Spleen (tissue), 11 donors: ENCODE results near the gene RETNLB. TPM values are rescaled to one million over a fixed set of nuclear protein-coding genes. Genes with fewer than 3 reads are reported as not detected.

Source experiments
- DNase-seq: peaks from one replicate; pipeline ENCODE4 v3.0.0-alpha.2; 2020
- H3K27ac ChIP-seq, 8 donors: fragments of 200-600 bp; sonication (generic) in 7 of 8; 1 replicate in 4 of 8; 2 replicates in 4 of 8; pipeline versions ENCODE4 v1.5.0 to v1.8.0; 2016 to 2021; ENCODE audit warnings: inconsistent platforms in 4 of 8, mild to moderate bottlenecking in 4 of 8, moderate library complexity in 1 of 8
- H3K27me3 ChIP-seq, 7 donors: fragments of 200-600 bp; sonication (generic) in 6 of 7; replicated peaks in 1 of 7; 1 replicate in 4 of 7; 2 replicates in 3 of 7; pipeline versions ENCODE4 v1.5.0 to v1.8.0; 2016 to 2021; ENCODE audit warnings: inconsistent platforms in 3 of 7, mild to moderate bottlenecking in 1 of 7
- H3K36me3 ChIP-seq, 6 donors: fragments of 200-600 bp; sonication (generic) in 5 of 6; 1 replicate in 4 of 6; 2 replicates in 2 of 6; pipeline versions ENCODE4 v1.5.0 to v1.8.0; 2016 to 2021; ENCODE audit warnings: inconsistent platforms in 2 of 6
- H3K4me1 ChIP-seq, 6 donors: fragments of 200-600 bp; sonication (generic) in 5 of 6; 1 replicate in 3 of 6; 2 replicates in 3 of 6; pipeline versions ENCODE4 v1.5.0 to v1.8.0; 2016 to 2021; ENCODE audit warnings: inconsistent platforms in 3 of 6
- H3K4me3 ChIP-seq, 8 donors: fragments of 200-600 bp; sonication (generic) in 7 of 8; 1 replicate in 4 of 8; 2 replicates in 4 of 8; pipeline versions ENCODE4 v1.5.0 to v1.8.0; 2016 to 2021; ENCODE audit warnings: inconsistent platforms in 4 of 8, mild to moderate bottlenecking in 4 of 8, moderate library complexity in 2 of 8
- H3K9me3 ChIP-seq, 8 donors: fragments of 200-600 bp; sonication (generic) in 7 of 8; 1 replicate in 4 of 8; 2 replicates in 4 of 8; pipeline versions ENCODE4 v1.5.0 to v1.8.0; 2016 to 2021; ENCODE audit warnings: inconsistent platforms in 4 of 8
- CTCF ChIP-seq, 11 experiments: fragments of 200-600 bp in 7 of 11; fragments of 450-650 bp in 4 of 11; sonication (generic) in 4 of 11; IDR thresholded peaks in 8 of 11; conservative IDR thresholded peaks in 3 of 11; 1 replicate in 7 of 11; 2 replicates in 4 of 11; pipeline versions ENCODE4 v1.4.0 to v1.8.0; 2016 to 2021; ENCODE audit warnings: antibody characterized with exemption in 11 of 11, inconsistent platforms in 4 of 11, mild to moderate bottlenecking in 1 of 11
- POLR2A ChIP-seq, 3 donors: fragments of 450-650 bp; IDR thresholded peaks; one replicate each; pipeline ENCODE4 v1.5.1; 2017; ENCODE audit warnings: antibody characterized with exemption in 3 of 3, mild to moderate bottlenecking in 1 of 3
- POLR2AphosphoS5 ChIP-seq, 3 donors: sonication (generic); formaldehyde crosslinking; IDR thresholded peaks; one replicate each; pipeline ENCODE4 v1.5.1; 2017; ENCODE audit warnings: antibody characterized with exemption in 3 of 3
- WGBS, 5 donors: extraction: QIAGEN DNeasy Blood & Tissue Kit in 3 of 5; methylation state at CpG; one replicate each; pipeline versions ENCODE4 v1.1.5 to v1.1.7; 2013 to 2018; 5-methylcytosine and 5-hydroxymethylcytosine counted together
- intact Hi-C: fragments of 100-400 bp; cut with DNase I; formaldehyde crosslinking; loops from one replicate; pipeline ENCODE4 v1.15.0; 2023; ENCODE audit warnings: low total_unique reads
- polyA plus RNA-seq, 3 donors: library from polyadenylated mRNA; stranded (reverse); fragments of 200-250 nt; gene quantifications; one replicate each; pipeline ENCODE4 v1.2.1, GENCODE V29; 2013
- total RNA-seq, 7 donors: library from RNA; depleted of rRNA in 3 of 7; stranded (reverse); fragments of >200 nt in 3 of 7; fragmentation: NEBNext Ultra II Directional in 4 of 7; extraction: Animal tissue kit (Norgen Biotek cat#: 25700) in 4 of 7; gene quantifications; one replicate each; pipeline versions ENCODE4 v1.1.0 to v1.2.1, GENCODE V29; 2016 to 2021
- donor health status: healthy with polysubstance abuse.
- donor health status: DM: no; HTN: no; CAD: no; lungs with moderate emphysema.
- donor health status: DM: no; HTN: no; CAD: no.
- donor health status: Bipolar disorder and iron deficiency.
- donor health status: healthy.
- donor health status: DM: no; HTN: no; CAD: no.
- donor health status: DM: yes; HTN: yes; CAD: no.

The RETNLB gene
- total and polyA plus RNA-seq, 10 donors: not detected

GRCh38 chr3:108791473-108791872 lies 34.3 kb upstream of the RETNLB start:
- no peak overlapping the region for H3K27ac ChIP-seq
- no peak overlapping the region for H3K4me3 ChIP-seq
- H3K4me1 ChIP-seq: no peaks in the 10 kb centered on the region
- peaks cover 0 to 15% (median 4%) of the 10 kb centered on the region in 8 donors for H3K9me3 ChIP-seq
- DNase-seq: no peak
- no peaks in the 10 kb centered on the region for H3K36me3 ChIP-seq
- TF ChIP-seq POLR2AphosphoS5 (IDR thresholded peaks at IDR 0.05) (no peak), POLR2A (IDR thresholded peaks at IDR 0.05) (no peak), CTCF (IDR thresholded peaks at IDR 0.05 in 8 of 11, conservative IDR thresholded peaks at IDR 0.05 in 3 of 11) (no peak)
- 45 to 68% (median 51%) methylated on average over 3 of the region's 3 CpGs for WGBS, 5 donors
- intact Hi-C loops: no loop called here
- no peaks in the 10 kb centered on the region for H3K27me3 ChIP-seq

DNA sequence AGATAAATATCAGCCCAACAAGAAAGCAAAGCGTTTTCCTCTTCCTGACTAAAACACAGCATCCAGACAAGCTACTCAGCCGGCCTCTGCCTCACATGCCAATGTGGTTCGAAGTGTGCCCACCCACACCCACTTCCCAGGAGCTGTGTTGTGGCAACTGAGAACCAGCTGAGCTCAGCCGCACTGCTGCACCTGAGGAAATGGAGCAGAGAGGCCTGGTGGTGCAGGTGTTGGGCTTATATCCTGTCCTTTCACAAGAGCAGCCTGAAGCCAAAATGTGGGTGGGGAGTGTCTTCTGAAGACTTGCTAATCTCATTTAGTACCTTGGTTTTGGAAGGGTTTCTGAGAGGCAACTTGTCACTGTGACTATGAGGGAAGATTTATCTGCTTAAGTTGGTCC lies 23.0 kb upstream of the RETNLB start:
- 59 to 83% (median 76%) methylated on average over 4 of the region's 4 CpGs for WGBS, 5 donors
- Histone ChIP-seq H3K36me3 (no peaks in the 10 kb centered on the region), H3K4me3 (no peak overlapping the region), H3K4me1 (no peaks in the 10 kb centered on the region), H3K9me3 (no peaks in the 10 kb centered on the region), H3K27me3 (no peaks in the 10 kb centered on the region), H3K27ac (no peak overlapping the region)
- TF ChIP-seq CTCF (IDR thresholded peaks at IDR 0.05 in 8 of 11, conservative IDR thresholded peaks at IDR 0.05 in 3 of 11) (no peak), POLR2AphosphoS5 (IDR thresholded peaks at IDR 0.05) (no peak), POLR2A (IDR thresholded peaks at IDR 0.05) (no peak)
- intact Hi-C loops: no loop called here
- peak; percentile 78 for DNase-seq

GRCh38 chr3:108779496-108779895 lies 22.3 kb upstream of the RETNLB start:
- TF ChIP-seq POLR2A (IDR thresholded peaks at IDR 0.05): no peak
- no peak for TF ChIP-seq POLR2AphosphoS5 (IDR thresholded peaks at IDR 0.05)
- TF ChIP-seq CTCF (IDR thresholded peaks at IDR 0.05 in 8 of 11, conservative IDR thresholded peaks at IDR 0.05 in 3 of 11): no peak
- Histone ChIP-seq H3K4me1 (no peaks in the 10 kb centered on the region), H3K9me3 (no peaks in the 10 kb centered on the region), H3K27ac (no peak overlapping the region), H3K27me3 (no peaks in the 10 kb centered on the region), H3K4me3 (no peak overlapping the region), H3K36me3 (no peaks in the 10 kb centered on the region)
- DNase-seq: no peak
- 88 to 97% (median 93%) methylated on average over 3 of the region's 3 CpGs for WGBS, 5 donors
- intact Hi-C loops: no loop called here

DNA sequence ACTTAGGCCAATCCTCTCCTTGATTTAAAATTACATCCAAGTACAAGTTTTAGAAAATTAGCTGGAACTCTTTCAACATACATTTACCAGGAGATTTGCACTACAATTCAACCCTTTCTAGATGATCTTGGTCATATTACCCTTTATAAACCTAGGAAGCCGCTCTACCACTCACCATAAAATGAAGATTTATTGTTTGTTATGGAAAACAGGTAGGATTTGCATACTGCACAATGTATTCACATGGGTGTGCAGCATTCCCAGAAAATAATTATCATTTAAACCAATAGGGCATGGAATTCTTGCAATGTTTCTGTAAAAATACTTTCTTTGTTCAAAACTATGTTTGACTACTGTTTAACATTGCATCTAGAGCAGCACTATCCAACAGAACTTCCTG lies 18.4 kb upstream of the RETNLB start:
- no peak overlapping the region for H3K4me3 ChIP-seq
- H3K4me1 ChIP-seq: no peaks in the 10 kb centered on the region
- 69 to 95% (median 82%) methylated on average over 1 of the region's 1 CpG for WGBS, 5 donors
- intact Hi-C loops: no loop called here
- no peak for DNase-seq
- H3K36me3 ChIP-seq: no peaks in the 10 kb centered on the region
- H3K27ac ChIP-seq: no peak overlapping the region
- TF ChIP-seq CTCF (IDR thresholded peaks at IDR 0.05 in 8 of 11, conservative IDR thresholded peaks at IDR 0.05 in 3 of 11) (no peak), POLR2AphosphoS5 (IDR thresholded peaks at IDR 0.05) (no peak), POLR2A (IDR thresholded peaks at IDR 0.05) (no peak)
- H3K9me3 ChIP-seq: no peaks in the 10 kb centered on the region
- no peaks in the 10 kb centered on the region for H3K27me3 ChIP-seq
